Transverse colon (tissue), 4 donors: ENCODE results near the gene METRNL. TPM values are rescaled to one million over a fixed set of nuclear protein-coding genes. Genes with fewer than 3 reads are reported as not detected.

ENCODE experiments used
- DNase-seq: peaks from one replicate; pipeline ENCODE4 v3.0.0-alpha.2; 2019
- H3K27ac ChIP-seq, 4 donors: fragments of 200-600 bp; sonication (generic); 2 replicates each; pipeline ENCODE4 v1.5.1; 2016 to 2018; ENCODE audit warnings: inconsistent platforms in 4 of 4
- H3K27me3 ChIP-seq: fragments of 200-600 bp; sonication (generic); 2 replicates; pipeline ENCODE4 v1.5.1; 2017; ENCODE audit warnings: inconsistent platforms
- H3K36me3 ChIP-seq, 4 donors: fragments of 200-600 bp; sonication (generic); 2 replicates each; pipeline ENCODE4 v1.5.1; 2017 to 2019; ENCODE audit warnings: inconsistent platforms in 4 of 4
- H3K4me1 ChIP-seq, 4 donors: fragments of 200-600 bp; sonication (generic); 2 replicates each; pipeline ENCODE4 v1.5.1; 2017 to 2020; ENCODE audit warnings: inconsistent platforms in 4 of 4
- H3K4me3 ChIP-seq, 4 donors: fragments of 200-600 bp; sonication (generic); 1 replicate in 1 of 4; 2 replicates in 3 of 4; pipeline versions ENCODE4 v1.5.1 to v1.6.1; 2017 to 2019; ENCODE audit warnings: inconsistent platforms in 4 of 4
- H3K9me3 ChIP-seq, 2 donors: fragments of 200-600 bp; sonication (generic); 2 replicates each; pipeline ENCODE4 v1.5.1; 2017 to 2019; ENCODE audit warnings: inconsistent platforms in 2 of 2
- EP300 ChIP-seq: sonication (generic); formaldehyde crosslinking; IDR thresholded peaks from one replicate; pipeline ENCODE4 v1.6.1; 2017; ENCODE audit warnings: antibody characterized with exemption, low read depth
- POLR2A ChIP-seq: fragments of 450-650 bp; IDR thresholded peaks from one replicate; pipeline ENCODE4 v1.6.1; 2016; ENCODE audit warnings: antibody characterized with exemption, mild to moderate bottlenecking, moderate library complexity
- POLR2AphosphoS5 ChIP-seq, 3 donors: sonication (generic); formaldehyde crosslinking; IDR thresholded peaks; one replicate each; pipeline ENCODE4 v1.6.1; 2016; ENCODE audit warnings: antibody characterized with exemption in 3 of 3
- WGBS, 2 donors: methylation state at CpG; one replicate each; pipeline ENCODE4 v1.1.5; 2018; ENCODE audit warnings: low coverage in 1 of 2; 5-methylcytosine and 5-hydroxymethylcytosine counted together
- in situ Hi-C, 4 donors: fragments of 200-750 bp; cut with MboI; loops; one replicate each; pipeline versions ENCODE4 v1.15.0 to v1.15.1; 2017; ENCODE audit warnings: low sequenced_read_pairs in 3 of 4, low pct_ligation_motif_present in 1 of 4, low pct_unique_long_range_greater_than_20kb in 1 of 4
- intact Hi-C: fragments of 100-400 bp; cut with DNase I; formaldehyde crosslinking; loops from one replicate; pipeline ENCODE4 v1.15.1; 2023; ENCODE audit warnings: low total_unique reads
- total RNA-seq, 4 donors: library from RNA; depleted of rRNA; stranded (reverse); fragments of >200 nt; gene quantifications; one replicate each; pipeline ENCODE4 v1.1.0, GENCODE V29; 2016
- TF ChIP-seq, protein P1 (sequence below), 5 experiments: fragments of 200-600 bp in 3 of 5; fragments of 450-650 bp in 2 of 5; sonication (generic) in 3 of 5; IDR thresholded peaks; 1 replicate in 2 of 5; 2 replicates in 3 of 5; pipeline ENCODE4 v1.5.1; 2016 to 2017; ENCODE audit warnings: antibody characterized with exemption in 5 of 5, inconsistent platforms in 3 of 5, mild to moderate bottlenecking in 2 of 5, moderate library complexity in 1 of 5

The METRNL gene
- total RNA-seq, 4 donors from 2014 or later: 46.8 to 325 (median 112) TPM

DNA sequence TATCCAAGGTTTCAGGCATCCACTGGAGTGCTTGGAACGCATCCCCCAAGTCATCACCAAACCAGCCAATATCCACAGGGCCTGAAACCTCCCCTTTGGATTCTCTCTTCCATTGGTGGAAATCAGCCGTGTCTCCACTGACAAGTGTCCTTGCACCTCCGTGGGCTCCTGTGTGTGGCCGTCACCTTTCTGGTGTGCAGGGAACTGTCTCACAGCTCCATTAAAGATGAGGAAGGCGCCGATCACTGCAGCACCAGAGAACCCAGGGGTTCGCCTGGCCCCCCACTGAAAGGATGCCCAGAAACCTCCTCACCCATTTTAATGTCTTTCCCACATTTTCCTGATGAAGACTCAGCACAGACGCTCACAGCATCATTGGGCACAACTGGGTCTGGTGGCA is 17.8 kb upstream of the METRNL start:
- intact Hi-C loops: no loop called here
- WGBS, 2 donors: 85% methylated on average over 8 of the region's 8 CpGs; no CpG with 5 or more reads in 1 of the 2 donors
- in situ Hi-C loops: no loop called here

DNA sequence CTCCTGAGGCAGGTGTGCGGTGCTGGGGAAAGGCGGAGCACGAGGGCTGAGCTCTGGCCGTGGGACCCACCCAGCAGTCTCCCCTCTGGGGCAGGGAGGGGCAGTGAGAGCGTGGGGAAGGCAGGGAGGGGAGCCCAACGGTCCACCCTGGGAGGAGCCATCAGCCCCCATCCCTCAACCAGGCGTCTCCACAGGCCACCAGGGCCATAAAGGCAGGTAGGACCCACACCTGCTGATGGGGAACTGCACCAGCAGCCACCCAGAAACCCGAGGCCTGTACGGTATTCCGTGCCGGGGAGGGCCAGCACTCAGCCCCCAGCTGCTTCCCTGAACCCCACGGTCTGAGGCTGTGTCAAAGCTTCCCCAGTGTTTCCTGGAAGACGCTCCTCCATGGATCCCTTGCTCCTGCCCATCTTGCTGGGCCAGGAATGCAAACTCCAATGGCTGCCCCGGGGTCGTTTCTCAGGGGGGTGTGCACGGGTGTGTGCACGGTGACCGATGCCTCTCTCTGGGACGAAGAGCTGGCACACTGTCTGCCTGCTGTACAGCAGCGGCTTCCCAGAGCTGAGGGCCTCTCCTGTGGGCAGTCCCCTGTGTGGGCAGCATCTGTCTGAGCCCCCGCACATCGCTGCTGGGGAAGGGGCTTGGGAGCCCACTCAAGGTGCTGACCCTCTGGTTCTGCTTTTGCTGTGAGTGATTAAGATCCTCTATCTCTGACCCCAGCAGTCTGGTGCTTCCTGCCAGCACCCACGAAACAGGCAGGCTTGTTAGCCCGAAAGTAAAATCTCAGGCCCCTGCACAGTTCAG is 17.2 kb upstream of the METRNL start:
- Histone ChIP-seq H3K4me3 (no peak overlapping the region), H3K9me3 (no peaks in the 10 kb centered on the region), H3K27me3 (no peaks in the 10 kb centered on the region), H3K36me3 (no peaks in the 10 kb centered on the region), H3K4me1 (peaks cover 0 to 5% (median 0%) of the 10 kb centered on the region in 4 donors), H3K27ac (no peak overlapping the region)
- no peak for DNase-seq
- no peak for TF ChIP-seq POLR2A
- no peak for TF ChIP-seq EP300
- TF ChIP-seq, protein P1, sequence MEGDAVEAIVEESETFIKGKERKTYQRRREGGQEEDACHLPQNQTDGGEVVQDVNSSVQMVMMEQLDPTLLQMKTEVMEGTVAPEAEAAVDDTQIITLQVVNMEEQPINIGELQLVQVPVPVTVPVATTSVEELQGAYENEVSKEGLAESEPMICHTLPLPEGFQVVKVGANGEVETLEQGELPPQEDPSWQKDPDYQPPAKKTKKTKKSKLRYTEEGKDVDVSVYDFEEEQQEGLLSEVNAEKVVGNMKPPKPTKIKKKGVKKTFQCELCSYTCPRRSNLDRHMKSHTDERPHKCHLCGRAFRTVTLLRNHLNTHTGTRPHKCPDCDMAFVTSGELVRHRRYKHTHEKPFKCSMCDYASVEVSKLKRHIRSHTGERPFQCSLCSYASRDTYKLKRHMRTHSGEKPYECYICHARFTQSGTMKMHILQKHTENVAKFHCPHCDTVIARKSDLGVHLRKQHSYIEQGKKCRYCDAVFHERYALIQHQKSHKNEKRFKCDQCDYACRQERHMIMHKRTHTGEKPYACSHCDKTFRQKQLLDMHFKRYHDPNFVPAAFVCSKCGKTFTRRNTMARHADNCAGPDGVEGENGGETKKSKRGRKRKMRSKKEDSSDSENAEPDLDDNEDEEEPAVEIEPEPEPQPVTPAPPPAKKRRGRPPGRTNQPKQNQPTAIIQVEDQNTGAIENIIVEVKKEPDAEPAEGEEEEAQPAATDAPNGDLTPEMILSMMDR (IDR thresholded peaks at IDR 0.05): no peak
- no peak for TF ChIP-seq POLR2AphosphoS5 (IDR thresholded peaks at IDR 0.05)
- in situ Hi-C loops: no loop called here
- WGBS, 2 donors: 67 to 83% methylated on average over 1 to 23 of the region's 24 CpGs
- intact Hi-C loops: no loop called here

More for the DNA sequence above, 17.8 kb upstream of the METRNL start:
- DNase-seq: no peak
- peaks cover 0 to 5% (median 0%) of the 10 kb centered on the region in 4 donors for H3K4me1 ChIP-seq
- H3K27me3 ChIP-seq: no peaks in the 10 kb centered on the region
- H3K36me3 ChIP-seq: no peaks in the 10 kb centered on the region
- H3K4me3 ChIP-seq: no peak overlapping the region
- H3K27ac ChIP-seq: no peak overlapping the region
- TF ChIP-seq POLR2A (no peak), EP300 (no peak), POLR2AphosphoS5 (IDR thresholded peaks at IDR 0.05) (no peak)
- TF ChIP-seq, protein P1 (IDR thresholded peaks at IDR 0.05): no peak
- H3K9me3 ChIP-seq: no peaks in the 10 kb centered on the region

DNA sequence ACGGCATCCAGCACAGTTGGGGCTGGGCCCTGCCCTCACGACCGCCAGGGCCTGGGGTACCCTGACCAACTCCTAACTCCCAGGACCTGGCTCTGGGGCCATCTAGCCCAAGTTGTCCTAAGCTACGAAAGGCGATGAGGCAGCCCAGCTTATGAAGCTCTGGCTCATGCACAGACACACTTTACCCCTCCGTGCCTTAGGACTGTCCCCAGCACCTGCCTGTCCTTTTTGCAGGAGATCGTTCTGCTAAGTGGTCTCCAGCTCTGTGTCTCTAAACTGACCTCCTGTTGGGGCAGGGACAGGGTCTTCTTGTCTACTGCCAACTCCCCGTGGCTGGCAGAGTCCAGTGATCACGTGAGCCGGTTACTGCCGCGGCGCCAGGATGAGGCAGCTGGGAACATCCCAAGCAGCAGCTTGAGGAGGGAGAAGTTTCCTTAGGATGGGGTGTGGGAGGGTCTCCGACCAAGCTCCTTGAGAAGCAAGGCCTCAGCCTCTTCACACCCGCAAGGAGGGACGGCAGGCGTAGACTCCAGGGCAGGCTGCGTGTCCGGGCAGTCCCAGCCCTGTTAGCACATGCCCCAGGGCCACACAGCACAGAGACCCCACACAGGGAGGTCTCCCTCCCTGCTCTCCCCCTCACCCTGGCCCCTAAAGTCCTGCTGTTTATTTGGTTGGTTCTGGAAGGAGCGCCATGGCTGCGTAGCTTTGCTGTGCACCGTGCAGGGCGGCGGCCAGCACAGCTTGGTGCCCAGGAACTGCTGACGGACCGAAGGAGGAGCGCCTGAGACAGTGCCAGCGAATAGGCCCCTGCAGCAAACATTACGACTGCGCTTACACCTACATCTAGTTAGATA is 16.4 kb upstream of the METRNL start:
- 79 to 82% methylated on average over 5 to 30 of the region's 30 CpGs for WGBS, 2 donors
- Histone ChIP-seq H3K4me1 (peaks cover 0 to 5% (median 0%) of the 10 kb centered on the region in 4 donors), H3K4me3 (no peak overlapping the region), H3K27me3 (no peaks in the 10 kb centered on the region), H3K36me3 (no peaks in the 10 kb centered on the region), H3K27ac (no peak overlapping the region), H3K9me3 (no peaks in the 10 kb centered on the region)
- intact Hi-C loops: no loop called here
- TF ChIP-seq EP300: no peak
- TF ChIP-seq, protein P1 (IDR thresholded peaks at IDR 0.05): no peak
- no peak for TF ChIP-seq POLR2A
- TF ChIP-seq POLR2AphosphoS5 (IDR thresholded peaks at IDR 0.05): no peak
- in situ Hi-C loops: no loop called here
- peak; percentile 7 for DNase-seq

DNA sequence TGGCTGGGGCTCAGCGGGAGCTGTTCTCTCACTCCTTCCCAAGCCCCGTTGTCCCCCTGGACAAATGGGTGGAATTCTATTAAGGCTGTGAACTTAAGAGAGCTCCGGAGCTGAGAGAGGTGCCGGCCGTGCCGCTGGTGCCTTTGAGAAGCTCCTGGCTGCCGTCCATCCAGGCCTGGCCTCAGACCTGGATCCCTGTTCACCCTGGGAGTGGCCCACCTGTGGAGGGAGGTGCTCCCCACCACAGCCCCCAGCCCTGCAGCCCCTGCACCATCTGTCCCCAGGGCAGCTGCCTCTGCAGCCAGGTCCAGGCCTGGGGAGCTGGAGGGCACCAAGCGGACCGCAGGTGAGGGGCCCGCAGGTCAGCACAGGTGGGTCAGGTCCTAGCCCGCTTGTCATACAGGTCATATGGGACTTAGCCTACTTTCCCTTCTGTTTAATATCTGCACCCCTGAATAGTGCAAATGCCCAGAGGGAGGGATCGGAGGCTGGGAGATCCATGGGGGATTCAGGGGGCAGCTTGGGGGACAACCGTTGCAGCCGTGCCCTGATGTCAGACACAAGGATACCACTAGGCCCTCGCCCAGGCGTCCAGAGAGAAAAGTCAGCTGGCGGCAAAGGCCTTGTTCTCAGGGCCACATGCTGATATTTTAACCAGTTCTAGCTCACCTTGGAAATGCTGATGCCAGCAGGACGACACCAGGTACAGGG is 15.2 kb upstream of the METRNL start:
- no peaks in the 10 kb centered on the region for H3K36me3 ChIP-seq
- H3K4me3 ChIP-seq: no peak overlapping the region
- TF ChIP-seq POLR2A: no peak
- H3K27ac ChIP-seq: no peak overlapping the region
- peak; percentile 6 for DNase-seq
- in situ Hi-C loops: no loop called here
- intact Hi-C loops: no loop called here
- H3K27me3 ChIP-seq: no peaks in the 10 kb centered on the region
- WGBS, 2 donors: 88% methylated on average over 18 of the region's 18 CpGs; no CpG with 5 or more reads in 1 of the 2 donors
- H3K9me3 ChIP-seq: no peaks in the 10 kb centered on the region
- H3K4me1 ChIP-seq: peaks cover 0 to 5% (median 0%) of the 10 kb centered on the region in 4 donors
